ENCODE measurements around the gene NEO1. TPM values are rescaled to one million over a fixed set of nuclear protein-coding genes. Genes with fewer than 3 reads are reported as not detected.
A peak's percentile ranks its signal among the peaks of the same experiment; 100 is the strongest.

The NEO1 gene
- total RNA-seq, 1 donor from 2014 or later, result 31.0 TPM

- no peak overlapping the region for H3K4me3 ChIP-seq (ENCODE audit: low read depth, low read length)
- no peak for DNase-seq (ENCODE audit: low read depth)
- TF ChIP-seq, protein P1, sequence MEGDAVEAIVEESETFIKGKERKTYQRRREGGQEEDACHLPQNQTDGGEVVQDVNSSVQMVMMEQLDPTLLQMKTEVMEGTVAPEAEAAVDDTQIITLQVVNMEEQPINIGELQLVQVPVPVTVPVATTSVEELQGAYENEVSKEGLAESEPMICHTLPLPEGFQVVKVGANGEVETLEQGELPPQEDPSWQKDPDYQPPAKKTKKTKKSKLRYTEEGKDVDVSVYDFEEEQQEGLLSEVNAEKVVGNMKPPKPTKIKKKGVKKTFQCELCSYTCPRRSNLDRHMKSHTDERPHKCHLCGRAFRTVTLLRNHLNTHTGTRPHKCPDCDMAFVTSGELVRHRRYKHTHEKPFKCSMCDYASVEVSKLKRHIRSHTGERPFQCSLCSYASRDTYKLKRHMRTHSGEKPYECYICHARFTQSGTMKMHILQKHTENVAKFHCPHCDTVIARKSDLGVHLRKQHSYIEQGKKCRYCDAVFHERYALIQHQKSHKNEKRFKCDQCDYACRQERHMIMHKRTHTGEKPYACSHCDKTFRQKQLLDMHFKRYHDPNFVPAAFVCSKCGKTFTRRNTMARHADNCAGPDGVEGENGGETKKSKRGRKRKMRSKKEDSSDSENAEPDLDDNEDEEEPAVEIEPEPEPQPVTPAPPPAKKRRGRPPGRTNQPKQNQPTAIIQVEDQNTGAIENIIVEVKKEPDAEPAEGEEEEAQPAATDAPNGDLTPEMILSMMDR (conservative IDR thresholded peaks at IDR 0.05; ENCODE audit: low read depth, low read length), result no peak
Measured at GRCh38 chr15:73074241-73074640, 22.0 kb downstream of the NEO1 start.

DNA sequence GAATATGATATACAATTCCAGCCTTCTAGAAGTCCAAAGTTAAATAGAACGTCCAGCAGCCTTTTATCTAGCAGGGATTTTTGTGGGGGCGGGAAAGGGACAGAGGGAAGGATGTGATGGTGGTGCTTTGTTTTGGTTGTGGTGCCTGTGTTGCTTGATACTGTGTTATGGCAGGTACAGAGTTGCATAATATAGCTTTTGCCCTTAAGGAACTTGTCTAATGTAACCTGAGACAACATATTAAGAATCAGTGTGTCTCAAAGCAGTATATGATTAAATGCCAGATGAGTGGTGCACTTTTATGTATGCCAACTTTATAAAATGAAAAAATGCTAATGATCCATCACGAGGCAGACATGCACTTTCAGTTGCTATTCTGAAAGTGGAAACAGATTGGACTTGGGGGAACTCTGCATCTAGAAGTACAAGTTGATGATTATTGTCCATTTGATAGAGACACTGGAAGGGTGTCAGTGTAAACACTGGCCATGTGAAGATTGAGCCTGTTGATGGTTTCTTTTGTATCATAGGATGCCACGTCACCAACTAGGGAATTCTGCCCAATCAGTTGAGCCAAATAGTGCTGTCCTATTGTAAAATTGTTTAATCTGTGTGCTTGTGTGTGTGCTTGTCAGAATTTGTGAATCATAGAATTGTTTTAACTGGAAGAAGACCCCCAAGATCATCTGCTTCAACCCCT, 23.0 kb downstream of the NEO1 start:
- TF ChIP-seq, protein P1 (conservative IDR thresholded peaks at IDR 0.05; ENCODE audit: low read depth, low read length), result no peak
- no peak overlapping the region for H3K4me3 ChIP-seq (ENCODE audit: low read depth, low read length)
- DNase-seq (ENCODE audit: low read depth), result no peak

- no peak for DNase-seq (ENCODE audit: low read depth)
- TF ChIP-seq, protein P1 (conservative IDR thresholded peaks at IDR 0.05; ENCODE audit: low read depth, low read length), result no peak
- no peak overlapping the region for H3K4me3 ChIP-seq (ENCODE audit: low read depth, low read length)
Measured at GRCh38 chr15:73078291-73078690, 26.0 kb downstream of the NEO1 start.

GRCh38 chr15:73078722-73079121, 26.5 kb downstream of the NEO1 start:
- DNase-seq (ENCODE audit: low read depth), result peak; percentile 79
- TF ChIP-seq, protein P1 (conservative IDR thresholded peaks at IDR 0.05; ENCODE audit: low read depth, low read length), result no peak
- no peak overlapping the region for H3K4me3 ChIP-seq (ENCODE audit: low read depth, low read length)

DNA sequence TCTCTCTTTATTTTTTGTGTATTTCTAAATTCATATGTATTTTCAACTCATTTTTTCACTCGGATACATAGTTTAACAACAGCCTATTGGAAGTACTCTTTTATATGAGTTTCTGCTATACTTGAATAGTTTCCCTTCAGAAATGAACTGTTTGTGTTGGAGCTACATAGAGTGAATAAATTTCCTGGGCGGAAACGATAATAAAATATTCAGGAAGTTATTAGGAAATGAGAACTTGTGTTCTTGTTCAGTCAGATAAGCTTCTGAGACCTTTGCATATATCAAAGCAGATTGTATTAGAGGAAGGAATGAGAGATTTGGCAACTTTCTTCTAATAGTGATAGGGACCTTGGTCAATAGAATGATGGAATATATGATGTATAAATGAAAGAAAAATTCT, 27.3 kb downstream of the NEO1 start:
- H3K4me3 ChIP-seq (ENCODE audit: low read depth, low read length), result no peak overlapping the region
- TF ChIP-seq, protein P1 (conservative IDR thresholded peaks at IDR 0.05; ENCODE audit: low read depth, low read length), result no peak
- no peak for DNase-seq (ENCODE audit: low read depth)

- TF ChIP-seq, protein P1 (conservative IDR thresholded peaks at IDR 0.05; ENCODE audit: low read depth, low read length), result peak; percentile 71
- no peak overlapping the region for H3K4me3 ChIP-seq (ENCODE audit: low read depth, low read length)
- peak; percentile 23 for DNase-seq (ENCODE audit: low read depth)
Measured at GRCh38 chr15:73081321-73081958, 29.2 kb downstream of the NEO1 start.

DNA sequence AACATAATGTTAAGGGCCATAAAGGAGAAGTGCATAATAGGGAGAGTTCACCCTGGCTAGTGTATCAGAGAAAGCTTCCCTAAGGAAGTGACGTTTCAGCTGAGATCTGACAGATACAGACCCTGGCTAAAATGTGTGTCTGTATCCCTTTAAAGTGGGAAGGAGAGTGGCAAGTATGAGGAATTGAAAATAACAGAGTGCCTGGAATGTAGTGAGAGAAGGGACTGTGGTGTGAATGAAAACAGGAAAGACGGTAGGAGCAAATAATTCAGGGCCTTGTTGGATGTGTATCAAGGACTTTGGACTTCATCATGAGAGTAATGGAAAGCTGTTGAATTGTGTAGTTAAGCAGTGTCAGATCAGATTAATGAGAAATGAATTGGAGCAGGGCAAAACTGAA, 30.5 kb downstream of the NEO1 start:
- TF ChIP-seq, protein P1 (conservative IDR thresholded peaks at IDR 0.05; ENCODE audit: low read depth, low read length), result no peak
- peak; percentile 39 for DNase-seq (ENCODE audit: low read depth)
- H3K4me3 ChIP-seq (ENCODE audit: low read depth, low read length), result no peak overlapping the region

Data from epithelial cell of proximal tubule (primary cell).